Measurements from ENCODE around the gene UBAP2. TPM values are rescaled to one million over a fixed set of nuclear protein-coding genes. Genes with fewer than 3 reads are reported as not detected.

Gene UBAP2
- total RNA-seq, 5 donors from 2014 or later (not counting 1 experiment from before 2014, with no cell fraction given) = 32.9 to 38.1 (median 36.7) TPM

DNA sequence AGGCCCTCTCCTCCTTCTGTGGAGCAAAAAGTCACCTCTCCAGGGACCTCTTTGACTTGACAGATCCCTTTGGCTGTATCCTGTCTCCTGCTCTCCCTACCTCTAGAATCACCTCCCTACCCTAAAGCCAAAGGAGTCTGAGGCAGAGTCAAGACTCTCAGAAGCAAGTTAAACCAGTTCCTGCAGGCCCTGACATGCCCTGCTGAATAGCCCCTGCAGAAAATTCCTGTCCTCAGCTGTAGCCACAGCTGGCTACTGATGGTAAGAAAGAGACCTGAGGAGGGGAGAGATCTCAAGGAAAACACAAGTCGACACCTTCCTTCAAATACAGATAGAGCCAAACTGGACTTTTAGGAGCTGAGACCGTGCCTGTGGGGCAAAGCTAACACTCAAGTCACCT, 23.7 kb upstream of the UBAP2 start:
- Mint-ChIP-seq H3K9me3 (no peaks in the 10 kb centered on the region), H3K4me3 (no peak overlapping the region), H3K27ac (no peak overlapping the region), H3K4me1 (peaks cover 0 to 5% (median 1%) of the 10 kb centered on the region in 3 donors), H3K36me3 (no peaks in the 10 kb centered on the region), H3K27me3 (no peaks in the 10 kb centered on the region)
- POLR2A ChIA-PET = interaction anchor here (0.6 to 0.7 kb wide), 2 partner anchors 80 to 258 kb away, joined by 3 to 7 read pairs; no protein-coding TSS in a partner anchor
- Histone ChIP-seq H3K9me3 (no peaks in the 10 kb centered on the region), H3K4me3 (ENCODE audit: control insufficient read depth in 1 of 2, extremely low read depth in 1 of 2, low read length in 1 of 2) (no peak overlapping the region), H3K4me1 (ENCODE audit: control insufficient read depth in 1 of 2, extremely low read depth in 1 of 2, insufficient read depth in 2 of 2, low read length in 2 of 2) (peaks cover 0 to 9% of the 10 kb centered on the region in 2 experiments), H3K36me3 (ENCODE audit: control insufficient read depth in 2 of 2, extremely low read depth in 1 of 2, insufficient read depth in 1 of 2, low read length in 1 of 2) (no peaks in the 10 kb centered on the region), H3K27me3 (replicated peaks in 1 of 2; ENCODE audit: control insufficient read depth in 2 of 2, extremely low read depth in 1 of 2, insufficient read depth in 2 of 2, low read length in 1 of 2) (no peaks in the 10 kb centered on the region), H3K27ac (ENCODE audit: low read length) (no peak overlapping the region)
- CTCF ChIA-PET = interaction anchor here in 1 of 2 donors (0.6 kb wide), 1 partner anchor 55 kb away, joined by 3 read pairs; no protein-coding TSS in a partner anchor
- WGBS (ENCODE audit: insufficient coverage) = 100% methylated on average over 1 of the region's 2 CpGs
- ATAC-seq (replicated peaks in 1 of 4) (no peak), DNase-seq (no peak)

DNA sequence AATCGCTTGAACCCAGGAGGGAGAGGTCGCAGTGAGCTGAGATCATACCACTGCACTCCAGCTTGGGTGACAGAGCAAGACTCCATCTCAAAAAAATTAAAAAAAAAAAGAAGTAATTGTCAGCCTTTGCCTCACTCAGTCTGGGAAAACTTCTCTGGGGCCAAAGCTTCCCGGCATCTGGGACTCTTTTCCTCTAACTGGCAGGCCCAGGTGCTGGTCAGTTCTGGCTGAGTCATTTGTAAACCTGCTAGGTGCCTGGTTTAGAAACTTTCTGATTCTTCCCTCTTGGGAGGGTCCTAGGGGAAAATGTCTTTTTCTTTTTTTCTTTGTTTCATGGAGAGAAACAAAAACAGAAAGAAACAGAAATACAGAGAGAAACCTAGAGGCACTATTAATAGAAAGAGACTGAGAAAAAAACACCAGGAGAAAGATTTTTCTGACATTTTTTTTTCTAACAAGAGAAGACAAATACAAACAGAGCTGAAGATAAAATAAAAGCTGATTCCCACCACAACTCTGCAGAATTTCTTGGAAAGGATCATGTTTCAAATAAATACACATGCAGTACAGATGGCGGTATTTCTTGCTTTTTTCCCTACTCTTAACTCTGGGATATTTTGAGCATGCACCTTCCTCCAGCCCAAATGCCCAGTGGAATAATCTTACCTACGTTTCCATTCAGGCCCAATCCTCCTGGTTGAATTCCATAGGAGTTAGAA, 22.1 kb upstream of the UBAP2 start:
- H3K9me3 Mint-ChIP-seq = no peaks in the 10 kb centered on the region
- Histone ChIP-seq H3K4me3 (ENCODE audit: control insufficient read depth in 1 of 2, extremely low read depth in 1 of 2, low read length in 1 of 2) (no peak overlapping the region), H3K4me1 (ENCODE audit: control insufficient read depth in 1 of 2, extremely low read depth in 1 of 2, insufficient read depth in 2 of 2, low read length in 2 of 2) (peaks cover 0 to 9% of the 10 kb centered on the region in 2 experiments), H3K27me3 (replicated peaks in 1 of 2; ENCODE audit: control insufficient read depth in 2 of 2, extremely low read depth in 1 of 2, insufficient read depth in 2 of 2, low read length in 1 of 2) (no peaks in the 10 kb centered on the region), H3K9me3 (no peaks in the 10 kb centered on the region), H3K27ac (ENCODE audit: low read length) (no peak overlapping the region), H3K36me3 (ENCODE audit: control insufficient read depth in 2 of 2, extremely low read depth in 1 of 2, insufficient read depth in 1 of 2, low read length in 1 of 2) (no peaks in the 10 kb centered on the region)
- ChIA-PET CTCF (interaction anchor here in 1 of 2 donors (0.6 kb wide), 2 partner anchors 53 to 92 kb away, joined by 4 to 9 read pairs; no protein-coding TSS in a partner anchor), POLR2A (no interaction called here)
- H3K36me3 Mint-ChIP-seq = no peaks in the 10 kb centered on the region
- no peak for DNase-seq
- ATAC-seq (replicated peaks in 1 of 4) = no peak
- WGBS (ENCODE audit: insufficient coverage) = 90% methylated on average over 2 of the region's 5 CpGs
- no peaks in the 10 kb centered on the region for H3K27me3 Mint-ChIP-seq
- no peak overlapping the region for H3K27ac Mint-ChIP-seq
- no peak overlapping the region for H3K4me3 Mint-ChIP-seq
- peaks cover 0 to 5% (median 1%) of the 10 kb centered on the region in 3 donors for H3K4me1 Mint-ChIP-seq

DNA sequence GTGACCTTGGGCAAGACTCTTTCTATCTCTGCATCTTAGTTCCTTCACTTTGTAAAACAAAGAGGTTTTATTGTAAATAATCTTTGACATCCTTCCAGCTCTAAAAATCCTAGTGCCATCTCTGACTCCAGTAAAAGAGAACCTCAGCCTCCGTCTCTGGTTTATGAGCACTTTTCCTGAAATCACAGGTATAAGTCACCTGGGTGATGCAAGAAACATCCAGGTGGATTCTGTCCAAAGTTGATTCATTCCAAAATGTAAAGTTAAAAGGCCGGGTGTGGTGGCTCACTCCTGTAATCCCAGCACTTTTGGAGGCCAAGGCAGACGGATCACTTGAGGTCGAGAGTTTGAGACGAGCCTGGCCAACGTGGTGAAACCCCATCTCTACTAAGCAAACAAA, 21.1 kb upstream of the UBAP2 start:
- Mint-ChIP-seq H3K4me3 (no peak overlapping the region), H3K4me1 (peaks cover 0 to 5% (median 1%) of the 10 kb centered on the region in 3 donors), H3K36me3 (no peaks in the 10 kb centered on the region), H3K27ac (no peak overlapping the region), H3K9me3 (no peaks in the 10 kb centered on the region), H3K27me3 (no peaks in the 10 kb centered on the region)
- Histone ChIP-seq H3K27me3 (replicated peaks in 1 of 2; ENCODE audit: control insufficient read depth in 2 of 2, extremely low read depth in 1 of 2, insufficient read depth in 2 of 2, low read length in 1 of 2) (no peaks in the 10 kb centered on the region), H3K27ac (ENCODE audit: low read length) (no peak overlapping the region), H3K9me3 (no peaks in the 10 kb centered on the region), H3K4me1 (ENCODE audit: control insufficient read depth in 1 of 2, extremely low read depth in 1 of 2, insufficient read depth in 2 of 2, low read length in 2 of 2) (peaks cover 0 to 9% of the 10 kb centered on the region in 2 experiments), H3K4me3 (ENCODE audit: control insufficient read depth in 1 of 2, extremely low read depth in 1 of 2, low read length in 1 of 2) (no peak overlapping the region), H3K36me3 (ENCODE audit: control insufficient read depth in 2 of 2, extremely low read depth in 1 of 2, insufficient read depth in 1 of 2, low read length in 1 of 2) (no peaks in the 10 kb centered on the region)
- CTCF ChIA-PET = interaction anchor here in 1 of 2 donors (1.0 kb wide), 1 partner anchor 256 kb away, joined by 4 read pairs; no protein-coding TSS in a partner anchor
- POLR2A ChIA-PET = no interaction called here
- DNase-seq = no peak
- no peak for ATAC-seq (replicated peaks in 1 of 4)
- WGBS (ENCODE audit: insufficient coverage) = 83% methylated on average over 2 of the region's 6 CpGs

DNA sequence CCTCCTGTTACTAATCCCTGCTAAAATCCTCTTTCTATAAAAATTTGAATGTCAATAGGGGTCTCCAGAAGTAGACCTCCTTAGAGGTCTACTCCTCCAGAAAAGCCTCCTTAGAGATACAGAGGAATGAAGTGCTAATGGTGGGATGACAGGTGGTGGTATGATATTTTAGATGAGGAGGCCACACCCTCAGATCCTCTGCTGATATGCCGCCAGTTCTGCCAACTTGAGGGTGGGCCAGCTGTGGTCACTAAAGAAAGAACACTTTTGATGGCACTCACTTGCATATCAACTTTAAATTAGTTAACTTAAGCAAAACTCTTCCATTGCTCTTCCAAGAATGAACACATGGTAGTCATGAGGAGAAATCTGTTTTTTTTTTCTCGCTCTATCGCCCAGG, 16.9 kb upstream of the UBAP2 start:
- peaks cover 0 to 9% of the 10 kb centered on the region in 2 experiments for H3K4me1 ChIP-seq (ENCODE audit: control insufficient read depth in 1 of 2, extremely low read depth in 1 of 2, insufficient read depth in 2 of 2, low read length in 2 of 2)
- POLR2A ChIA-PET = no interaction called here
- WGBS (ENCODE audit: insufficient coverage) = no CpG with 5 or more reads among the region's 3 CpGs
- no peak for ATAC-seq (replicated peaks in 1 of 4)
- DNase-seq = no peak
- no peak overlapping the region for H3K27ac ChIP-seq (ENCODE audit: low read length)
- Mint-ChIP-seq H3K4me1 (peaks cover 0 to 5% (median 0%) of the 10 kb centered on the region in 3 donors), H3K9me3 (no peaks in the 10 kb centered on the region), H3K27ac (no peak overlapping the region), H3K36me3 (no peaks in the 10 kb centered on the region), H3K4me3 (no peak overlapping the region), H3K27me3 (no peaks in the 10 kb centered on the region)
- no peaks in the 10 kb centered on the region for H3K9me3 ChIP-seq
- no peak overlapping the region for H3K4me3 ChIP-seq (ENCODE audit: control insufficient read depth in 1 of 2, extremely low read depth in 1 of 2, low read length in 1 of 2)
- H3K36me3 ChIP-seq (ENCODE audit: control insufficient read depth in 2 of 2, extremely low read depth in 1 of 2, insufficient read depth in 1 of 2, low read length in 1 of 2) = no peaks in the 10 kb centered on the region
- CTCF ChIA-PET = no interaction called here
- H3K27me3 ChIP-seq (replicated peaks in 1 of 2; ENCODE audit: control insufficient read depth in 2 of 2, extremely low read depth in 1 of 2, insufficient read depth in 2 of 2, low read length in 1 of 2) = no peaks in the 10 kb centered on the region

DNA sequence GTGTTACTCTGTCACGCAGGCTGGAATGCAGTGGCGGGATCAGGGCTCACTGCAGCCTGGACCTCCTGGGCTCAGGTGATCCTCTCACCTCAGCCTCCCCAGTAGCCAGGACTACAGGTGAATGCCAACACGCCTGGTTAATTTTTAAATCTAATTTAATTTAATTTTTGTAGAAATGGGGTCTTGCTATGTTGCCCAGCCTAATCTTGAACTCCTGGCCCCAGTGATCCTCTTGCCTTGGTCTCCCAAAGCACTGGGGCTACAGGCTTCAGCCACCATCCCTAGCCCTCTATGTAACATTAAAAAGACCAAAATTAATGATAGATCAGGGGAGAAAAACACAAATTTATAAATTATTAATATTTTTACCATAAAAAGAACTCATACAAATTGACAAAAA, 11.3 kb upstream of the UBAP2 start:
- POLR2A ChIA-PET = no interaction called here
- CTCF ChIA-PET = no interaction called here

DNA sequence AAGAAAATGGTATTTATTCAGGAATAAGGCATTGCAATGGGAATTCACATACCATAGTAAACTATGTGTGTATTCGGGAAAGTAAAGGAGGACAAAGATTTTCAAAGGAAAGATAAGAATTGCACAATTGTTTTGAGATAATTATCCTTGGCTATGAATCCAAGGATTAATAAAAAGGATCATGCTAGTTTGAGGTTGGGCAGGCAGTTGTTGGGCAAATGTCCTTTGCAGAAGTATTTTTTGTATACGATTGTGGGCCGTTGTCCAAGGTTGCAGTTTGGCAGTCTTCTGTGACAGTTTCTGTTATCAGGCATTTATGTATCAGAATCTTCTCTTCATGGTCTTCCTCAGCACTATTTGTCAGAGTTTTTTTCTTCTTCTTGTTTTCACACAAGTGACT, 10.6 kb upstream of the UBAP2 start:
- Histone ChIP-seq H3K9me3 (no peaks in the 10 kb centered on the region), H3K4me3 (ENCODE audit: control insufficient read depth in 1 of 2, extremely low read depth in 1 of 2, low read length in 1 of 2) (no peak overlapping the region), H3K4me1 (ENCODE audit: control insufficient read depth in 1 of 2, extremely low read depth in 1 of 2, insufficient read depth in 2 of 2, low read length in 2 of 2) (no peaks in the 10 kb centered on the region), H3K27me3 (replicated peaks in 1 of 2; ENCODE audit: control insufficient read depth in 2 of 2, extremely low read depth in 1 of 2, insufficient read depth in 2 of 2, low read length in 1 of 2) (peaks cover 0 to 2% of the 10 kb centered on the region in 2 experiments), H3K36me3 (ENCODE audit: control insufficient read depth in 2 of 2, extremely low read depth in 1 of 2, insufficient read depth in 1 of 2, low read length in 1 of 2) (no peaks in the 10 kb centered on the region), H3K27ac (ENCODE audit: low read length) (no peak overlapping the region)
- ATAC-seq (replicated peaks in 1 of 4) (no peak), DNase-seq (no peak)
- no peak overlapping the region for H3K4me3 Mint-ChIP-seq
- H3K4me1 Mint-ChIP-seq = no peaks in the 10 kb centered on the region
- no peaks in the 10 kb centered on the region for H3K36me3 Mint-ChIP-seq
- WGBS (ENCODE audit: insufficient coverage) = no CpG with 5 or more reads among the region's 3 CpGs
- ChIA-PET POLR2A (interaction anchor here in 1 of 2 donors (0.6 kb wide), 1 partner anchor 59 kb away, joined by 5 read pairs; no protein-coding TSS in a partner anchor), CTCF (no interaction called here)
- H3K9me3 Mint-ChIP-seq = no peaks in the 10 kb centered on the region
- no peaks in the 10 kb centered on the region for H3K27me3 Mint-ChIP-seq
- no peak overlapping the region for H3K27ac Mint-ChIP-seq

More for the DNA sequence above, 11.3 kb upstream of the UBAP2 start:
- Histone ChIP-seq H3K36me3 (ENCODE audit: control insufficient read depth in 2 of 2, extremely low read depth in 1 of 2, insufficient read depth in 1 of 2, low read length in 1 of 2) (no peaks in the 10 kb centered on the region), H3K27me3 (replicated peaks in 1 of 2; ENCODE audit: control insufficient read depth in 2 of 2, extremely low read depth in 1 of 2, insufficient read depth in 2 of 2, low read length in 1 of 2) (peaks cover 0 to 2% of the 10 kb centered on the region in 2 experiments), H3K4me1 (ENCODE audit: control insufficient read depth in 1 of 2, extremely low read depth in 1 of 2, insufficient read depth in 2 of 2, low read length in 2 of 2) (no peaks in the 10 kb centered on the region), H3K27ac (ENCODE audit: low read length) (no peak overlapping the region), H3K4me3 (ENCODE audit: control insufficient read depth in 1 of 2, extremely low read depth in 1 of 2, low read length in 1 of 2) (no peak overlapping the region), H3K9me3 (no peaks in the 10 kb centered on the region)
- H3K9me3 Mint-ChIP-seq = no peaks in the 10 kb centered on the region
- H3K27me3 Mint-ChIP-seq = no peaks in the 10 kb centered on the region
- H3K4me3 Mint-ChIP-seq = no peak overlapping the region
- no CpG with 5 or more reads among the region's 3 CpGs for WGBS (ENCODE audit: insufficient coverage)
- no peak overlapping the region for H3K27ac Mint-ChIP-seq
- ATAC-seq (replicated peaks in 1 of 4) (no peak), DNase-seq (no peak)
- no peaks in the 10 kb centered on the region for H3K36me3 Mint-ChIP-seq
- no peaks in the 10 kb centered on the region for H3K4me1 Mint-ChIP-seq

Data from T-cell (primary cell).